OCI-LY3 (cell line): Measurements from ENCODE around the gene UNC79.

Source experiments
- H2AFZ ChIP-seq: fragments of 200-600, 300-600 bp; shearing (Covaris generic); 2 replicates; pipeline ENCODE4 v1.6.0; 2014; ENCODE audit warnings: antibody characterized with exemption, low read depth, low read length
- H3K27ac ChIP-seq: fragments of 200-600, 300-600 bp; sonication (generic); 2 replicates; pipeline ENCODE4 v1.5.1; 2014; ENCODE audit warnings: mild to moderate bottlenecking, low read length, moderate library complexity, mixed read lengths
- H3K27me3 ChIP-seq: fragments of 200-600, 300-600 bp; sonication (generic); 2 replicates; pipeline ENCODE4 v1.6.1; 2014; ENCODE audit warnings: low read depth, low read length, mixed read lengths
- H3K36me3 ChIP-seq: fragments of 200-600, 300-600 bp; sonication (generic); replicated peaks from 2 replicates; pipeline ENCODE3; 2014; ENCODE audit warnings: low read depth, low read length, mixed read lengths
- H3K4me1 ChIP-seq: fragments of 300-600, 200-600 bp; sonication (generic); 2 replicates; pipeline ENCODE4 v1.6.1; 2014; ENCODE audit warnings: low read length, mixed read lengths
- H3K4me2 ChIP-seq: fragments of 200-600, 300-600 bp; sonication (generic); 2 replicates; pipeline ENCODE4 v1.6.1; 2014; ENCODE audit warnings: low read length, mixed read lengths
- H3K4me3 ChIP-seq: fragments of 300-600, 200-600 bp; sonication (generic); 2 replicates; pipeline ENCODE4 v1.5.1; 2014; ENCODE audit warnings: antibody characterized with exemption, mild to moderate bottlenecking, low read length, moderate library complexity
- H3K79me2 ChIP-seq: fragments of 300-600, 200-600 bp; shearing (Covaris generic); 2 replicates; pipeline ENCODE4 v1.6.1; 2014; ENCODE audit warnings: mild to moderate bottlenecking, low read length, mixed read lengths
- H3K9ac ChIP-seq: fragments of 300-600, 200-600 bp; shearing (Covaris generic); 2 replicates; pipeline ENCODE4 v1.6.0; 2014; ENCODE audit warnings: mild to moderate bottlenecking, low read length, moderate library complexity
- H3K9me3 ChIP-seq: fragments of 200-600, 300-600 bp; shearing (Covaris generic); 2 replicates; pipeline ENCODE4 v1.6.1; 2014; ENCODE audit warnings: low read length, mixed read lengths; ENCODE audit not compliant: insufficient read depth
- H4K20me1 ChIP-seq: fragments of 200-600, 300-600 bp; sonication (generic); 2 replicates; pipeline ENCODE4 v1.6.1; 2016; ENCODE audit warnings: low read length, mixed read lengths; ENCODE audit not compliant: insufficient read depth
- CTCF ChIP-seq: fragments of 200-600, 300-600 bp; sonication (generic); IDR thresholded peaks from 2 replicates; pipeline ENCODE4 v1.5.1; 2014; ENCODE audit warnings: antibody characterized with exemption, low read length, low read depth
- EZH2phosphoT487 ChIP-seq: fragments of 200-600 bp; shearing (Covaris generic); IDR thresholded peaks from 2 replicates; pipeline ENCODE4 v1.6.1; 2018; ENCODE audit warnings: antibody characterized with exemption, mixed run types, low read depth

UNC79 gene

DNA sequence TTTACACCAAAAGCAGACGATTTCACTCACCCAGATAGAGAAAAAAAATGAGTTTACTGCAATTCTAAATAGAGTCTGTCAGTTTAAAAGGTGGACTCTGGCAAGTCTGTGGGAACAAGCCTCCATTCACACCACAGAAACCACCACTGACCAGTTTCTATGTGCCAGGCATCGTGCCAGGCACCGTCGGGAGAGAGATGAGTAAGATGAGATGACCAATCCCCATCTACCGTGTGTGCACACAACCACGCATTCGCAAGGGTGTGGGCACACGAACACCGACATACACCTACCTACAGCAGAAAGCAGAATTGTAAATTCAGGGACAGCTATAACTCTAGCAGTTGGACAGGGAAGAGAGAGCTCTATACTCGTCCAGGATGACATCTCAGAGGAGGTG is 299.3 kb downstream of the UNC79 start:
- Histone ChIP-seq H3K27ac (no peak overlapping the region), H3K9ac (no peak overlapping the region), H4K20me1 (no peaks in the 10 kb centered on the region), H3K36me3 (no peaks in the 10 kb centered on the region), H3K9me3 (no peaks in the 10 kb centered on the region), H3K4me3 (no peak overlapping the region), H2AFZ (no peak overlapping the region), H3K4me2 (no peak overlapping the region), H3K27me3 (peaks cover 3% of the 10 kb centered on the region), H3K79me2 (no peaks in the 10 kb centered on the region), H3K4me1 (no peaks in the 10 kb centered on the region)
- no peak for TF ChIP-seq EZH2phosphoT487
- TF ChIP-seq CTCF: no peak

GRCh38 chr14:93731753-93732152 is 301.0 kb downstream of the UNC79 start:
- no peak for TF ChIP-seq CTCF
- no peak for TF ChIP-seq EZH2phosphoT487
- Histone ChIP-seq H4K20me1 (no peaks in the 10 kb centered on the region), H3K4me1 (no peaks in the 10 kb centered on the region), H2AFZ (no peak overlapping the region), H3K9me3 (no peaks in the 10 kb centered on the region), H3K79me2 (no peaks in the 10 kb centered on the region), H3K4me3 (no peak overlapping the region), H3K27ac (no peak overlapping the region), H3K4me2 (no peak overlapping the region), H3K36me3 (no peaks in the 10 kb centered on the region), H3K27me3 (peaks cover 3% of the 10 kb centered on the region), H3K9ac (no peak overlapping the region)

- Histone ChIP-seq H4K20me1 (no peaks in the 10 kb centered on the region), H3K27me3 (peaks cover 3% of the 10 kb centered on the region), H3K36me3 (no peaks in the 10 kb centered on the region), H3K9ac (no peak overlapping the region), H3K9me3 (no peaks in the 10 kb centered on the region), H3K79me2 (no peaks in the 10 kb centered on the region), H3K4me2 (no peak overlapping the region), H3K4me1 (no peaks in the 10 kb centered on the region), H3K4me3 (no peak overlapping the region), H2AFZ (no peak overlapping the region), H3K27ac (no peak overlapping the region)
- TF ChIP-seq CTCF (no peak), EZH2phosphoT487 (no peak)
Measured at GRCh38 chr14:93732524-93732923, 301.8 kb downstream of the UNC79 start.

DNA sequence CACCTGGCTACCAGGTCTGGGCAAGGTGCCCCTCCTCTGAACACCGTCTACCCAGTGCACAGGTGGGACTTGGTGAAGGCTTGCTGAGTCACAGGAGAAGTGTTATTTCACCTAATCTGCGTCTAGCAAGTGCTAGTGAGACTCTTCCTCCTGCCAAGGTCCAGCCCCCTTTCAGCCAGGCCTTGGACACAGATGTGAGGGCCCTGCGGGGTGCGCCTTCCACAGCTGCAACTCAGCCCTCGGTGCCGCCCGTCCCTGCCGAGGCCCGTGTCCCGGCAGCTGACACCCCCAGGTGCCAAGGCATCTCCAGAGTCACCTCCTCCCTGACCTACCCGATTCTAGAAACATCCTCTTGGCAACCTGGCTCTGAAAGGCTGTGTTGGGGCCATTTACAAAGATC is 302.5 kb downstream of the UNC79 start:
- no peak overlapping the region for H3K27ac ChIP-seq
- no peak overlapping the region for H3K4me2 ChIP-seq
- no peak overlapping the region for H3K4me3 ChIP-seq
- no peak for TF ChIP-seq EZH2phosphoT487
- no peak for TF ChIP-seq CTCF
- H2AFZ ChIP-seq: no peak overlapping the region
- H3K27me3 ChIP-seq: peaks cover 8% of the 10 kb centered on the region
- H3K79me2 ChIP-seq: no peaks in the 10 kb centered on the region
- H4K20me1 ChIP-seq: no peaks in the 10 kb centered on the region
- H3K4me1 ChIP-seq: no peaks in the 10 kb centered on the region
- H3K9ac ChIP-seq: no peak overlapping the region
- no peaks in the 10 kb centered on the region for H3K36me3 ChIP-seq
- no peaks in the 10 kb centered on the region for H3K9me3 ChIP-seq
